Measurements from ENCODE around the gene ATP10A.

Gene ATP10A

GRCh38 chr15:25686780-25687179 lies 176.3 kb downstream of the ATP10A start:
- no peaks in the 10 kb centered on the region for H3K79me2 ChIP-seq
- H3K4me3 ChIP-seq (ENCODE audit: low read depth, low read length): no peak overlapping the region
- no peaks in the 10 kb centered on the region for H3K4me1 ChIP-seq
- no peaks in the 10 kb centered on the region for H3K27me3 ChIP-seq (ENCODE audit: control insufficient read depth, insufficient read depth, low read length)
- no peak overlapping the region for H2AFZ ChIP-seq
- H3K4me2 ChIP-seq (ENCODE audit: low read length): no peak overlapping the region
- no peak overlapping the region for H3K27ac ChIP-seq
- no peak for TF ChIP-seq CTCF (IDR thresholded peaks at IDR 0.05)
- no peak overlapping the region for H3K9ac ChIP-seq
- H3K36me3 ChIP-seq (ENCODE audit: control insufficient read depth, insufficient read depth, low read length): no peaks in the 10 kb centered on the region
- no peaks in the 10 kb centered on the region for H3K9me3 ChIP-seq (ENCODE audit: control insufficient read depth, low read length)

- H3K9ac ChIP-seq: no peak overlapping the region
- no peak overlapping the region for H3K4me2 ChIP-seq (ENCODE audit: low read length)
These were observed 178.4 kb downstream of the ATP10A start for GRCh38 chr15:25684521-25685431.

GRCh38 chr15:25683911-25684310 lies 179.2 kb downstream of the ATP10A start:
- Histone ChIP-seq H3K27me3 (ENCODE audit: control insufficient read depth, insufficient read depth, low read length) (no peaks in the 10 kb centered on the region), H2AFZ (no peak overlapping the region), H3K36me3 (ENCODE audit: control insufficient read depth, insufficient read depth, low read length) (no peaks in the 10 kb centered on the region), H3K9ac (no peak overlapping the region), H3K4me3 (ENCODE audit: low read depth, low read length) (no peak overlapping the region), H3K27ac (no peak overlapping the region), H3K9me3 (ENCODE audit: control insufficient read depth, low read length) (no peaks in the 10 kb centered on the region), H3K4me1 (no peaks in the 10 kb centered on the region), H3K4me2 (ENCODE audit: low read length) (no peak overlapping the region), H3K79me2 (no peaks in the 10 kb centered on the region)
- TF ChIP-seq CTCF (IDR thresholded peaks at IDR 0.05): no peak

More at GRCh38 chr15:25684521-25685431, 178.4 kb downstream of the ATP10A start:
- no peaks in the 10 kb centered on the region for H3K27me3 ChIP-seq (ENCODE audit: control insufficient read depth, insufficient read depth, low read length)
- H2AFZ ChIP-seq: no peak overlapping the region
- no peaks in the 10 kb centered on the region for H3K79me2 ChIP-seq
- no peak for TF ChIP-seq CTCF (IDR thresholded peaks at IDR 0.05)
- H3K9me3 ChIP-seq (ENCODE audit: control insufficient read depth, low read length): no peaks in the 10 kb centered on the region
- H3K4me3 ChIP-seq (ENCODE audit: low read depth, low read length): no peak overlapping the region
- H3K36me3 ChIP-seq (ENCODE audit: control insufficient read depth, insufficient read depth, low read length): no peaks in the 10 kb centered on the region
- H3K4me1 ChIP-seq: no peaks in the 10 kb centered on the region
- H3K27ac ChIP-seq: no peak overlapping the region

- no peaks in the 10 kb centered on the region for H3K27me3 ChIP-seq (ENCODE audit: control insufficient read depth, insufficient read depth, low read length)
- H3K4me1 ChIP-seq: no peaks in the 10 kb centered on the region
- no peak overlapping the region for H3K27ac ChIP-seq
- no peaks in the 10 kb centered on the region for H3K9me3 ChIP-seq (ENCODE audit: control insufficient read depth, low read length)
- no peak overlapping the region for H3K9ac ChIP-seq
- H3K4me2 ChIP-seq (ENCODE audit: low read length): no peak overlapping the region
- H2AFZ ChIP-seq: no peak overlapping the region
- no peak for TF ChIP-seq CTCF (IDR thresholded peaks at IDR 0.05)
- H3K79me2 ChIP-seq: no peaks in the 10 kb centered on the region
- H3K36me3 ChIP-seq (ENCODE audit: control insufficient read depth, insufficient read depth, low read length): no peaks in the 10 kb centered on the region
- H3K4me3 ChIP-seq (ENCODE audit: low read depth, low read length): no peak overlapping the region
These were observed 179.7 kb downstream of the ATP10A start for GRCh38 chr15:25683415-25683814.

GRCh38 chr15:25682340-25682739 lies 180.8 kb downstream of the ATP10A start:
- H3K36me3 ChIP-seq (ENCODE audit: control insufficient read depth, insufficient read depth, low read length): no peaks in the 10 kb centered on the region
- no peak overlapping the region for H3K4me2 ChIP-seq (ENCODE audit: low read length)
- no peak overlapping the region for H3K9ac ChIP-seq
- H3K79me2 ChIP-seq: no peaks in the 10 kb centered on the region
- H2AFZ ChIP-seq: no peak overlapping the region
- no peak overlapping the region for H3K27ac ChIP-seq
- no peaks in the 10 kb centered on the region for H3K4me1 ChIP-seq
- no peaks in the 10 kb centered on the region for H3K9me3 ChIP-seq (ENCODE audit: control insufficient read depth, low read length)
- no peaks in the 10 kb centered on the region for H3K27me3 ChIP-seq (ENCODE audit: control insufficient read depth, insufficient read depth, low read length)
- no peak overlapping the region for H3K4me3 ChIP-seq (ENCODE audit: low read depth, low read length)
- no peak for TF ChIP-seq CTCF (IDR thresholded peaks at IDR 0.05)
